ENCODE results near the gene MOBP. TPM values are rescaled to one million over a fixed set of nuclear protein-coding genes. Genes with fewer than 3 reads are reported as not detected.
A peak's percentile ranks its signal among the peaks of the same experiment; 100 is the strongest.
"Not testable (repeated sequence)": the region's sequence is repeated elsewhere in the genome, so short reads cannot be mapped to it uniquely, and the experiment has no call there.

Gene MOBP
- total RNA-seq, 1 experiment from 2014 or later = 0.04 TPM

DNA sequence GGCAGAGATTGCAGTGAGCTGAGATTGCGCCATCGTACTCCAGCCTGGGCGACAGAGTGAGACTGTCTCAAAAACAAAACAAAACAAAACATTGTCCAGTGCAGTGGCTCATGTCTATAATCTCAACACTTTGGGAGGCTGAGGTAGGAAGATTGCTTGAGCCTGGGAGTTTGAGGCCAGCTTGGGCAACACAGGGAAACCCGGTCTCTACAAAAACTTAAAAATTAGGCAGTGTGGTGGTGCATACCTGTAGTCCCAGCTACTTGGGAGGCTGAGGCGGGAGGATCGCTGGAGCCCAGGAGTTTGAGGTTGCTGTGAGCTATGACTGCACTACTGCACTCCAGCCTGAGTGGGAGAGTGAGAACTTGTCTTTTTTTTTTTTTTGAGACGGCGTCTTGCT, 27.2 kb upstream of the MOBP start:
- Histone ChIP-seq H3K36me3 (no peaks in the 10 kb centered on the region), H3K27ac (no peak overlapping the region)

DNA sequence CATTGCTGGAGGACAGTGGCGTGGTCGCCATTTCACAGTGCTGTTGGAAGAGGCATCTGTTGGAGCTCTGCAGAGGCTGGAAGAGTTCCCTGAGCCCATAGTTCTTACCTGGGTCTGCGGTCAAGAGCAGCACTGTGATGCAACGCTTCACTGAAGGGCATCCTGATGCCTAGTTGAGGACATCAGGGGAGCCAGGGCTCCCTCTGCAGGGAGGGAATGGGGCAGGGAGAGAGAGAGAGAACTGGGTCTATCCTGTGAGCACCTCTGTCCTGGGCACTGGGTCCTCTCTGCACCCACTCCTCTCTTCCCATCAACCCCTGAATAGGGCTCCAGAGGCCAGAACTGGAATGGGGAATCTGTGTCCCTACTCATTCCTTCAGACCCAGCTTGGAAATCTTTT, 23.9 kb upstream of the MOBP start:
- Histone ChIP-seq H3K27me3 (no peaks in the 10 kb centered on the region), H3K36me3 (no peaks in the 10 kb centered on the region), H3K9me3 (replicated peaks) (no peaks in the 10 kb centered on the region), H3K4me3 (no peak overlapping the region), H3K4me1 (no peaks in the 10 kb centered on the region), H3K27ac (no peak overlapping the region)
- DNase-seq = no peak

More for the DNA sequence above, 27.2 kb upstream of the MOBP start:
- no peaks in the 10 kb centered on the region for H3K27me3 ChIP-seq
- H3K9me3 ChIP-seq (replicated peaks) = no peaks in the 10 kb centered on the region
- H3K4me3 ChIP-seq = no peak overlapping the region
- no peak for DNase-seq
- H3K4me1 ChIP-seq = no peaks in the 10 kb centered on the region

DNA sequence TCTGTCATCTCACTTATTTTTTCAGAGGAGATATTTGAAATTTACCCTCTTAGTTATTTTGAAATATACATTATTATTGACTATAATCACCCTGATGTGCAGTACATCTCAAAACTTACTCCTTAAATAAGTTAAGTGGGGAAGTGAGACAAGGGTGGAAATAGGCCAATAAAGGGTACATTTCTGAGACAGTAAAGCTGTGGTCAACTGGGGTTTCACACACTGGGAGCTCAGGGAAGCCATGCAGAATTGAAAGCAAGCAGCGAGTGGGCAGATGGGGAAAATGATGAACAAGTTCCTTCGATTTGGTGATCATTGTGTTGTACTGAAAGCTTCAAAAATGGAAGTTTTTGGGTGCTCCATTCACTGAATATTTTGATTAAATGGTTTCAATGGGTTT, 21.6 kb upstream of the MOBP start:
- no peak overlapping the region for H3K4me3 ChIP-seq
- H3K27me3 ChIP-seq = no peaks in the 10 kb centered on the region
- H3K36me3 ChIP-seq = no peaks in the 10 kb centered on the region
- no peaks in the 10 kb centered on the region for H3K4me1 ChIP-seq
- no peak overlapping the region for H3K27ac ChIP-seq
- no peaks in the 10 kb centered on the region for H3K9me3 ChIP-seq (replicated peaks)
- no peak for DNase-seq

DNA sequence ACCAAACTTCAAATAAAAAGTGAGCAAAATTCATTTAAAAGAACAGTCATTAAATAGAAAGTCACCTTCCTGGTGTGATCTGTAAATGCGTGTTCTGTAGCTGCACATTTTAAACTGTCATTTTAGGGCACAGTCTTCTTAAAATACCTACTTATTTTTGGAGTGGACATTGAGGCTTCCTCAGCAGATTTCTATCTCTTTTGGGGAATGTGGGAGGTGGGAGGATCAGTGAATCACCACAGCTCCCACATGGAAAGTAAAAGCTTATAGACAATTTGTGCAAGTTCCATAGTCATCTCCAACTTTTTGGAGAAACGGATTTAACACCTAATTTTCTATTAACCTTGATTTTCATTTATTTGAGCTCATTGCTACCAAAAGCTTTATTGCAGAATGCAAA, 21.0 kb upstream of the MOBP start:
- Histone ChIP-seq H3K9me3 (replicated peaks) (no peaks in the 10 kb centered on the region), H3K27me3 (no peaks in the 10 kb centered on the region), H3K4me3 (no peak overlapping the region), H3K36me3 (no peaks in the 10 kb centered on the region), H3K4me1 (no peaks in the 10 kb centered on the region), H3K27ac (no peak overlapping the region)
- no peak for DNase-seq

DNA sequence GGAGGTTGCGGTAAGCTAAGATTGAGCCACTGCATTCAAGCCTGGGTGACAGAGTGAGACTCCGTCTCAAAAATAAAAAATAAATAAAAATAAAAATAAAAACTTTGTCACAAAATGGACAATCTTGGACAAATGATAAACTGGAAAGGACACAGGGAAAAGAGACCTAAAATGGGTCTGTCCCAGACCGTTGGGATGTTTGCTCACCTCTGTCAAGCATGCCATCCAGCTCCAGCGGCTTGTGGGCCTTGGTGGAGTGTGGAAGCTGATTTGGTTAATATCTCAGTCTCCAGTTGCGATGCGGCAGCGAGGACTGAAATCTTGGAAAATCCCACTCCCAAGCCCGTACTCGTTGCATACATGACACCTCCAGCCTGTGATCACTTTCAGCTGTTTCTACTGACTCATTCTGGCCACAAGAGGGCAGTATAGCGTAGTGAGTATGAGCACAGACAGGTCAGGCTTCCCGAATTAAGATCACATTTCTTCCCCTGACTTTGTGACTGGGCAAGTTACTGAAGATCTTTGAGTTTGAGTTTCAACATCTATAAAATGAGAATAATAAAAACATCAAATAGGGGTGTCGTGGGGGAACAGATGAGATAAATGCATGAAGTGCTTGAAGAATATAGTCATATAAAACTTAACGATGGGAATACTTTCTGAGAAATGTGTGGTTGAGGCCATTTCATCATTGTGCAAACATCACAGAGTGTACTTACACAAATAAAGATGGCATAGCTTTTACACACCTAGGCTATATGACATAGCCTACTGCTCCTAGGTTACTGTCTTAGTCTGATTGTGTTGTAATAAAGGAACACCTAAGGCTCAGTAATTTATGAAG, 19.6 kb upstream of the MOBP start:
- Histone ChIP-seq H3K36me3 (no peaks in the 10 kb centered on the region), H3K4me3 (no peak overlapping the region), H3K27ac (no peak overlapping the region), H3K4me1 (no peaks in the 10 kb centered on the region), H3K27me3 (no peaks in the 10 kb centered on the region), H3K9me3 (replicated peaks) (no peaks in the 10 kb centered on the region)
- peak; percentile 50 to 83 for DNase-seq

DNA sequence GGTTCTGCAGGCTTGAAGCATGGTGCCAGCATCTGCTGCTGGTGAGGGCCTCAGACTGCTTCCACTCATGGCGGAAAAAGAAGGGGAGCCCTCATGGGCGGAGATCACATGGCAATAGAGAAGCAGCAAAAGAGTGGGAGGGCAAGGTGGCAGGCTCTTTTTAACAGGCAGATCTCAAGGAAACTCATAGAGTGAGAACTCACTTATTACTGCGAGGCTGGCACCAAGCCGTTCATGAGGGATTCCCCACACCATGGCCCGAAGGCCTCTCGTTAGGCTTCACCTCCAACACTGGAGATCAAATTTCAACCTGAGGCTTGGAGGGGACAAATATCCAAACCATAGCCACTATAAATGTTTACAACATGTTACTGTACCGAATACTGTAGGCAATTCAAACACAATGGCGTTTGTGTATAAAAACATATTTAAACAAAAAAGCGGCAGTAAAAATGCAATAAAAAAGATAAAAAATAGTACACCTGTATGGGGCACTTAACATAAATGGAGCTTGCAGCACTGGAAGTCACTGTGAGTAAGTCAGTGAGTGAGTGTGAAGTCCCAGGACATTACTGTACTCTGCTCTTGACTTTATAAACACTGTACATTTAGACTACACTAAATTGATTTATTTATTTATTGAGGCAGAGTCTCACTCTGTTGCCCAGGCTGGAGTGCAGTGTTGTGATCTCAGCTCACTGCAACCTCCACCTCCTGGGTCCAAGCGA, 18.8 kb upstream of the MOBP start:
- no peak overlapping the region for H3K4me3 ChIP-seq
- no peak overlapping the region for H3K27ac ChIP-seq
- no peaks in the 10 kb centered on the region for H3K36me3 ChIP-seq
- no peaks in the 10 kb centered on the region for H3K4me1 ChIP-seq
- no peaks in the 10 kb centered on the region for H3K9me3 ChIP-seq (replicated peaks)
- no peak for DNase-seq
- H3K27me3 ChIP-seq = no peaks in the 10 kb centered on the region

DNA sequence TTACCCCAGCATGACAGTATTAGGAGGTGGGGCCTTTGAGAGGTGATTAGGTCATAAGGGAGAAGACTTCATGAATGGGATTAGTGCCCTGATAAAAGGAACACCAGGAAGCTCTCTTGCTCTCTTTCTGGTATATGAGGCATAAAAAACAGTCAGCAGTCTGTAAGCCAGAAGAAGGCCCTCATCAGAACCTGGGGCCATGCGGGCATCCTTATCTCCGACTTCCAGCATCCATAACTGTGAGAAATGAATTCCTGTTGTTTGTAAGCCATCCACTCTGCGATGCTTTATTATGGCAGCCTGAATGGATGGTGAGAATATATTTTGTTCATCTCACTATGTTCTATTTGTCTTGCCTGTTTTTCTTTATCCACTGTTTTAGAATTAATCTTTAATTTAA, 17.7 kb upstream of the MOBP start:
- no peaks in the 10 kb centered on the region for H3K4me1 ChIP-seq
- no peak overlapping the region for H3K4me3 ChIP-seq
- no peaks in the 10 kb centered on the region for H3K9me3 ChIP-seq (replicated peaks)
- no peak overlapping the region for H3K27ac ChIP-seq
- no peaks in the 10 kb centered on the region for H3K36me3 ChIP-seq
- no peaks in the 10 kb centered on the region for H3K27me3 ChIP-seq
- no peak for DNase-seq

DNA sequence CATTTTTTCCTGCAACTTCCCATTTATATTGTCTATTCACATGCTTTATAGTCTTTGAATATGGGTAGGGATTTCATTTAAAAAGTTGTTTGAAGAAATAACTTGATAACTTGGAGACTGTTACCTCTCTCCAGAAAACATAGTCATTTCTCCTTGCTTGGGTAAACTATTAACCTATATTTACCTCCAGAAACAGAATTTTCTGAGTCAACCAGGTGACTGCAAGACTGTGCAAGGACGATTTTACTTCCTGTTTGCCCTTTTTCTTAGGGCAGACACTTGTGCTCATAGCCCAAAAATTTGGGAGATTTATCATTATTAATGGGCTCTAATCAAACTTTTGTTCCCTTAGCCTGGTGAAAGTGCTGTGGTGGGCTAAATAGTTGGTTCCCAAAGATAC, 14.3 kb upstream of the MOBP start:
- Histone ChIP-seq H3K9me3 (replicated peaks) (no peaks in the 10 kb centered on the region), H3K27ac (no peak overlapping the region), H3K4me1 (no peaks in the 10 kb centered on the region), H3K27me3 (no peaks in the 10 kb centered on the region), H3K4me3 (no peak overlapping the region), H3K36me3 (no peaks in the 10 kb centered on the region)
- DNase-seq = no peak

DNA sequence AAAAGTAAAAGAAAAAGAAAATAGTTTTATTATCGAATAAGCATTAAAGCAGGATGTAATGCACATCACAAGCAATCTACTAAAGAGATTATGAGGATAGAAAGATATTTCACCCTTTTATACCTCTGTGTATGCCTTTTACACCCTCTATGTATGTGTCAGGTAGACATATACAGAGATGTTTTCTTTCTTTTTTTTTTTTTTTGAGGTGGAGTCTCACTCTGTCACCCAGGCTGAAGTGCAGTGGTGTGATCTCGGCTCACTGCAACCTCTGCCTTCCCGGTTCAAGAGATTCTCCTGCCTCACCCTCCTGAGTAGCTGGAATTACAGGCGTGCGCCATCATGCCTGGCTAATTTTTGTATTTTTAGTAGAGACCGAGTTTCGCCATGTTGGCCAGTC, 13.6 kb upstream of the MOBP start:
- H3K27me3 ChIP-seq; H3K27ac ChIP-seq; DNase-seq; H3K4me3 ChIP-seq; H3K9me3 ChIP-seq (replicated peaks); H3K36me3 ChIP-seq; H3K4me1 ChIP-seq: not testable (repeated sequence)

DNA sequence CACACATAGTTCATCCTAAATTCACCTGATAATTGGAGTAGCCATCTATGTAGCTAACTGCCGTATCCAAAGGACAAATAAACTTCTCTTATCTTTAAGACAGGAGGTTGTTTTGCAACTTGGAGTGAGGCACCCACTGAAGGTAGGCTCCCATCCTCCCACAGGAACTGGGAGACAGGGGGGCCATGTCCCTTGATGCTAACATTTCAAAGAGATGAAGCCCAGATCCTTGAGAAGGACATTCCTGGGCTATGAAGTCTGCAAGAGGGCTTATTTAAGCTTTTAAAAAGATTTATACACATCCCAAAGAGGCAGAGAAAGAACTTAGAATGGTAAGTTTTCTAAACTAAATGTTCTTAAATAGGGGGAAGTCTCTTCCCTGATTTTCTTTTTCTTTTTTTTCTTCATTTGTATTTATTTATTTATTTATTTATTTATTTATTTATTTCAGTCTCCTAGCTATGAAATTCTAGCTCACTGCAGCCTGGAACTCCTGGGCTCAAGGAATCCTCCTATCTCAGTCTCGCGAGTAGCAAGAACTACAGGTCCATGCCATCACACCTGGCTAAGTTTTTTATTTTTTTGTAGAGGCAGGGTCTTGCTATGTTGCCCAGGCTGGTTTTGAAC, 12.8 kb upstream of the MOBP start:
- DNase-seq = no peak
- no peak overlapping the region for H3K27ac ChIP-seq
- H3K4me1 ChIP-seq = no peaks in the 10 kb centered on the region
- no peaks in the 10 kb centered on the region for H3K36me3 ChIP-seq
- H3K9me3 ChIP-seq (replicated peaks) = no peaks in the 10 kb centered on the region
- no peak overlapping the region for H3K4me3 ChIP-seq
- H3K27me3 ChIP-seq = no peaks in the 10 kb centered on the region

DNA sequence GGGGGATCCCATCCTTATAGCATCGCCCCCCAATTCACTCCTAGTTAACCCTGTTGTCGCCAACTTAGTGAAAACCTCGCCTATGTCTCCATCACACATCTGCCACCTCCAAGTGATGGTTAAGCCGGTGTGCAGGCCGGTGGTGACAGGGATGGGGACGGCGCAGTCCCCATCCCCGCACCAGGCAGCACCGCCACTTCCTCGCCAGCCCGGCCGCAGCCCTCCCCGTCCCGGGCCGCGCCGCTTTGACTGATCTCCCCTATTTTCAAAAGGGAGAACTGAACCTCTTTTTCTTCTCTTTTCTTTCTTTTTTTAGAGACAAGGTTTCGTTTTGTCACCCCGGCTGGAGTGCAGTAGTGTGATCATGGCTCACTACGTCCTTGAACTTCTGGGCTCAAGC, 11.3 kb upstream of the MOBP start:
- Histone ChIP-seq H3K9me3 (replicated peaks) (no peaks in the 10 kb centered on the region), H3K27ac (no peak overlapping the region), H3K27me3 (no peaks in the 10 kb centered on the region), H3K4me3 (no peak overlapping the region), H3K4me1 (0 out of 2 replicates have a peak, but pooled peaks cover 3% of the 10 kb centered on the region), H3K36me3 (no peaks in the 10 kb centered on the region)
- DNase-seq = no peak

DNA sequence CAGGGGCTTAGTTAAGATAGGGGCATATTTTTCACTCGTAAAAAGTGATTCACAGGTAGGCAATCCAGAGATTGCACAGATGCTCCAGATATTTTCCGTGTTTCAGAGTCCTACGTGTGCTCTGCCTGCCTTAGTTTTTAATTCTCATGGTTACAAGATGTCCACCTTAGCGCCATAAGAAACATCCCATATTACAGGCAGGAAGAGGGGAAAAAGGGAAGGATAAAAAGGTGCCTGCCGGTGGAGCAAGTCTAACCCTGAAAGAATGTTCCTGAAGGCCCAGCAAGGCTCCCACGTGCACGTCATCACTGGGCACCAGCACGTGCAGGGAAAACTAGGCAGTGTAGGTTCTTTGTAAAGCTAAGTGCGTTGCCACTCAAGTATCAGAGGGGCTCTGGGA, 10.1 kb upstream of the MOBP start:
- H3K27ac ChIP-seq = no peak overlapping the region
- no peak overlapping the region for H3K4me3 ChIP-seq
- DNase-seq = no peak
- no peaks in the 10 kb centered on the region for H3K9me3 ChIP-seq (replicated peaks)
- no peaks in the 10 kb centered on the region for H3K27me3 ChIP-seq
- 0 out of 2 replicates have a peak, but pooled peaks cover 3% of the 10 kb centered on the region for H3K4me1 ChIP-seq
- no peaks in the 10 kb centered on the region for H3K36me3 ChIP-seq

DNA sequence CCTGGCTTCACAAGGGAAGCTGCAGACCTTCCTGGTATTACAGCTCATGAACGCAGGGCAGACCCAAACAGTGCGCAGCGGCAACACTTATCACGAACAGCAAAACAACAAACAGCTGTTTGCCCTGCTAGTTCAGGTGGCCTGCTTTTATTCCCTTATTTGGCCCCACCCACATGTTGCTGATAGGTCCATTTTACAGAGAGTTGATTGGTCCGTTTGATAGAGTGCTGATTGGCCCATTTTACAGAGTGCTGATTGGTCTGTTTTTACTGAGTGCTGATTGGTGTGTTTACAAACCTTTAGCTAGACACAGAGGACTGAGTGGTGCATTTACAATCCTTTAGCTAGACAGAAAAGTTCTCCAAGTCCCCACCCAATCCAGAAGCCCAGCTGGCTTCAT, 8.9 kb upstream of the MOBP start:
- not testable (repeated sequence) for H3K4me3 ChIP-seq; H3K9me3 ChIP-seq (replicated peaks); H3K36me3 ChIP-seq; H3K27me3 ChIP-seq; H3K27ac ChIP-seq; H3K4me1 ChIP-seq
- DNase-seq = peak in 1 of 2 experiments; percentile 2

DNA sequence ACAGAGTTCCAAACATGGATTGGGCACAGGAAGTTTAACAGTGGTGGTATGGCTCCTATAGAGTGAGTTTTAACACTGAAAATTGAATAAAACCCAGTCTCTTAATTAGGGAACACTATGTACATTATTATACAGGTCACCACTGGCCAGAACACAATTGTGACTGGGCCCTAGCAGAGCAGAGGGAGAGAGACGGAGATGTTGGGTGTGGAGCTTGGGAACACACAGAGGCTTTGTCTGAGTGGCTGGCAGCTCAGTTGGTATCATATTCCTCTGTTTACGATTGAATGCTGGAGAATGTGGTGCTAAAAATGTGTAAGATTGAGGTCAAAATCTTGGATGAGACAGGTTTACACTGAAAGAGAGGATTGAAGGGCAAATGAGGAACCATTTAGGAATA, 6.8 kb upstream of the MOBP start:
- Histone ChIP-seq H3K36me3 (no peaks in the 10 kb centered on the region), H3K27me3 (no peaks in the 10 kb centered on the region), H3K4me1 (0 out of 2 replicates have a peak, but pooled peaks cover 3% of the 10 kb centered on the region), H3K4me3 (no peak overlapping the region), H3K9me3 (replicated peaks) (no peaks in the 10 kb centered on the region), H3K27ac (no peak overlapping the region)
- DNase-seq = peak; percentile 14 to 59

DNA sequence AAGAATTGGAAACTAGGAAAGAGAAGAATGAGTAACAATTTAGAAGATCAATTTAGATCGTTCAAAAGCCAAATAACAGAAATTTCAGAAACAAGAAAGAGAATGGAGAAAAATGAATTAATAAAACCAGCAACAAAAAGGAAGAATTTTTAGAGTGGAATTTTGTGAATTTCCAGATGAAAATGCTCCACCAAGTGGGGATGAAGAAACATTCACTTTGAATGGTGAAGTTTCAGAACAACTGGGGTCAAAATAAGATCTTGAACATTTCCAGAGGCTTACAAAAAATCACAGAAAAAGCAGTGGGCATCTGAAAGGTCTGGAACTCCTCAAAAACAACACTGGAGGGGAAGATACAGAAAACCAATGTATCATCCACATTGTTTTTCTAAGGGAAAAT, 4.2 kb upstream of the MOBP start:
- no peak overlapping the region for H3K4me3 ChIP-seq
- no peaks in the 10 kb centered on the region for H3K9me3 ChIP-seq (replicated peaks)
- no peak overlapping the region for H3K27ac ChIP-seq
- DNase-seq = no peak
- H3K27me3 ChIP-seq = no peaks in the 10 kb centered on the region
- 0 out of 2 replicates have a peak, but pooled peaks cover 3% of the 10 kb centered on the region for H3K4me1 ChIP-seq
- no peaks in the 10 kb centered on the region for H3K36me3 ChIP-seq
